HG03575 (cell line): ENCODE data around the gene CENPT.

Experiments used
- ATAC-seq: cut with Tn5 transposase; IDR thresholded peaks from one replicate; pipeline ENCODE4 v1.9.1; 2021; ENCODE audit not compliant: unreplicated experiment, insufficient number of reproducible peaks, low FRiP score; ENCODE audit errors: extremely low read depth

CENPT gene

GRCh38 chr16:67825906-67826305, 21.6 kb downstream of the CENPT start:
- ATAC-seq, result no peak

GRCh38 chr16:67825119-67825518, 22.4 kb downstream of the CENPT start:
- ATAC-seq, result no peak

- no peak for ATAC-seq
These were observed 25.0 kb downstream of the CENPT start for GRCh38 chr16:67822511-67822910.

GRCh38 chr16:67820608-67821259, 26.8 kb downstream of the CENPT start:
- ATAC-seq, result no peak

DNA sequence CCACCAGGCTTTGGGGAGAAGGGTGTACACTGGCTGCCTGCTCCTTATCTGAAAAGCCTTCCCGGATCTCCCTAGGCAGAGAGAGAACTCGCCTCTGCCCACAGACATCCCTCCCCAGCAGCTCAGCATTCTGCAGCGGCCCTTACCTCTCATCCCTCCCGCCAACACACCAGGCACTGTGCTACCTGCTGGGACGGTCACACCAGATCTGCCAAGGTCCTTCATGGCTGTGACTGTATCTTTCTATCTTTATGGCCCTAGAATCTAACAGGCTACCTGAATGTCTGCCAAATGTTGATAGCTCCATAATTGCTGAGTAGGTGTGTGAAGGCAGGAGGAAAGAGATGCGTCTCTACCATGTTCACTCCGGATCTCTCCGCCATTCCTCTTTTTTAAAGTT, 32.9 kb downstream of the CENPT start:
- no peak for ATAC-seq

DNA sequence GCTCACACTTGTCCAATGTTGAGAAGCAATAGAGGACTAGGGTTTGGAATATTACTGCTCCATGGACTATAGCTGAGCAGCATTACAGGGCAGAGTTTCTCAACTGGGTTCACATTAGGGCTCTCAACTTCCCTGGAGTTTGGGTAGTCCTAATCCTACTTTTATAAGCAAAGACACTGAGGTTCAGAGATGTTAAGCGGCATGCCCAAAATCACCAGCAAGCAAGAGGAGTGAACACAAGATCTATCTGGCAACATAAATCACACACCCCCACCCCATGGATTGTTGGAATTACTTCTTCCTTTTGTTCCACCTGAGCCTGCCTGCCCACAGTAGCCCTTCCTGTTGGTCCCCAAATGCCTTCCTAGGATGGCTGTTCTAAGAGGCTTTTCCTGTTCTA, 35.6 kb downstream of the CENPT start:
- ATAC-seq, result no peak

- ATAC-seq, result no peak
These were observed 40.3 kb downstream of the CENPT start for GRCh38 chr16:67807148-67807682.

DNA sequence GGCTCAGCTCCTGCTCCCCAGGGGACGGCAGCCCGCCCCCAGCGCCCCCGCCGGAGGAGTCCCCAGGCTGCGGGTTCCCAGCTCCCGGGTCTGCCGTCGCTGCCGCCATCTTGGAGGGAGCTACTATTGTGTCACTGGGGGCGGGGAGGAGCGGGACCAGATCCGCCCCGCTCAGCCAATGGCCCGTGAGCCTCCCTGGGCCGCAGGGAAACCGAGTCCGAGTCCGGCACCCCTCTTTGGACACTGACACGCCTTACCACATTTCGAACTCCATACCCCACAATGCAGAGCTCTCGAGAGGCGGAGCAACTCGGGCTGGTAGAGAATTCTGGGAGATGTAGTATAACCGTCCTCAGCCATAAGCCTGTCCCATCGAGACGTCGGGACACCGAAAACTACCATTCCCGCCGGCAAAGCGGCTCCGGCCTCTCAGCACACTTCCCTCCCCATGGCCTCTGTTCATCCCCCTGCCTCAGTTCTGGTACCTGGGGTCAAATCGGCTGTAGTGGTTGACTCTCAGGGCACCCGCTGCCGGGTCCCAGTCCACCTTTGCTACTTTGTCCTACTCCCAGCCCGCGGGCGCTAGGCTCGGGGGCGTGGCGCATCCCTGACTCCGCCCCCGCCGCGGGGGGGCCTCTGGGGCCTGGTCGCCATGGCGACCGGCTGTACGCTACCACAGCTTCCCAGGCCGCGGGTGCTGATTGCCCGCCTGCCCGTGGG, 40.9 kb downstream of the CENPT start, which contains the start of the genes RANBP10 and TSNAXIP1:
RANBP10 (minus strand) TSS at position 133 of the 720 bp plus-strand sequence; CDS start at position 109, 24 bp downstream.
TSNAXIP1 (plus strand) TSS at position 462 of the 720 bp plus-strand sequence. CDS start 261 bp downstream, outside the sequence.
- peak; percentile 90 for ATAC-seq

- no peak for ATAC-seq
These were observed 41.6 kb downstream of the CENPT start for GRCh38 chr16:67805718-67806427.

DNA sequence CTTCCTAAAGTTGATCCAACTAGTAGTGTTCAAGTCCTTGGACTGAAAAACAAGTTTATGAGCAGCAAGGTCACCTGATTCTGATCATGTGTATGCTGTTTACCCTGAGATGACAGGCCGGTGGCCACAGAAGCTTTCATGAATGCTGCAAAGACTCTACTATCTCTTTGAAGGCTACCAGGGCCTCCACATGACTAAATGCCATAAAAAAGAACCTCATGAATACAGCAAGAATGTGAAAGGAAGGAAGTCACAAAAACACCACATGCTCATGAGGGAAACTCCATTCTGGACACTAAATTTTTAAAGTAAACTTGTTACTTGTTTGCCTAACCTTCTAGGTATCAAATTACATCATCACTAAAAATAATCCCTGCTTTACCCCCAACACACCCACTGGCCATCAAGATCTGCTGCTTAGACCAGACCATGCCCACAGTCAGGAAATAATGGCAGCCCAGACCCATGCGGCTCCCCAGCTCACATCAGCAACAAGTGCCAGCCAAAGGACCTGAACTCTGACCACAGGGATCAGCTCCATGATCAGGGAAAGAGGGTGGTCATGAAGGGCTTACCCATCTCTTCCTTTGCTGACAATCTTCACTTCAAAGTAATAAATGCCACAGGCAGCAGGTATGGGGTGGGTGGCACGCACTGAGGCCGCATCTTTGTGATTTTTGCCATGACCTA, 42.5 kb downstream of the CENPT start:
- ATAC-seq, result no peak

- ATAC-seq, result no peak
These were observed 43.6 kb downstream of the CENPT start for GRCh38 chr16:67803894-67804293.

GRCh38 chr16:67801883-67802282, 45.6 kb downstream of the CENPT start:
- no peak for ATAC-seq

GRCh38 chr16:67801241-67801640, 46.3 kb downstream of the CENPT start:
- ATAC-seq, result no peak

DNA sequence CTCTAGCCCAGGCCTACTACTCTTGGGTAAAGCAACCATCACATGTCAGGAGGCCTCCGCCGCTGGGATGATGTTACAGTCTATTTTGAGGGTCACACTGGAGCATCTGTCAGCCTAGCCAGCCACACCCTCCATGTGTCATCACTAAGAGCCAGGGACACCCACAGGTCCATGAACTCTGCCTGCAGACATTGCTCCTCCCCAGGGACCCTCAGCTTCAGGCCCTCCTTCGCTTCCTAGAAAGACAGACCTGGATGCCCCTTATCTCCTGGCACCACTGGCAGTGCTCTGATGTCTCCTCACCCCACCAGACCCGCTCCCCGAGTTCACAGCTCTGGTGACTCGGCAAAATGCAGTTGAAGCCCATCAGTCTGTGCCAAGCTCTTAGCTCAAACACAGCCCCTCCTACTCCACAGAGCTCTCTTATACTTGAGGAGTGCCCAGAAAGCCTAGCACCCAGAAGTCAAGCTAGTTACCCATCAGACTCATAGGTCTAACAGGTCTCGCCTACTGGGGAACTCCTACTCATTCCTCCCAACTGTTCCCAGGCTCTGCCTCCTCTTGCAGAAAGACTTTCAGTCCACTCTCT, 47.1 kb downstream of the CENPT start:
- no peak for ATAC-seq

GRCh38 chr16:67796099-67796718, 51.3 kb downstream of the CENPT start:
- ATAC-seq, result no peak

DNA sequence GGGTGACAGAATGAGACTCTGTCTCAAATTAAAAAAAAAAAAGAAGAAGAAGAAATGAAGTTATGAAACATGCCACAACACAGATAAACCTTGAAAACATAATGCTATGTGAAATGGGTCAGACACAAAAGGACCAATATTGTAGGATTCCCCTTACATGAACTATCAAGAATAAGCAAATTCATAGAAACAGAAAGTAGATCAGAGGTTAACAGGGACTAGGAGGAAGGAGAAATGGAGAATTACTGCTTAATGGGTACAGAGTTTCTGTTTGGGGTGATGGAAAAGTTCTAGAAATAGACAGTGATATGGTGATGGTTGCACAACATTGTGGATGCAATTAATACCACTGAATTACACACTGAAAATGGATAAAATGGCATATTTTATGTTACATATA, 57.4 kb downstream of the CENPT start:
- no peak for ATAC-seq

GRCh38 chr16:67786491-67786890, 61.0 kb downstream of the CENPT start:
- ATAC-seq, result no peak

DNA sequence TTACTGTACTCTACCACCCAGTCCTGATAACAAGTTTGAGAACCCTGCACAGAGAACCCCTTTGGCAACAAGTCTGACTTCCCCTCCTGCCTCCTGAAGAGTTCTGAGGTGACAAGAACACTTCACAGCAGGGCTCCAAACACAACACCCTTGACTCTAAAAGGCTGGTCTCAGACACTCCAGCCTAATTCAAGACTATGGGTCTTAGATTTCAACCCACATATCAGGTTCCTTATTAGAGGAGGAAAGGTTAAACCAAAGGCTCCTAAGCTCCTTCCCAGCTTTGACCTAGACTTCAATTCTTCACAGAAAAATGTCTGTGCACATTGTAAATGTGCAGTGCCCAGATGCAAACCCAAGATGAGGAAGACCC, 64.2 kb downstream of the CENPT start:
- no peak for ATAC-seq
